SK-N-SH (cell line): ENCODE measurements around the gene CNGA3.

ENCODE experiments used
- EZH2phosphoT487 ChIP-seq: fragments of 200-600 bp; sonication (generic); IDR thresholded peaks from 2 replicates; pipeline ENCODE4 v1.6.1; 2017; ENCODE audit warnings: low read depth, mixed run types, mild to moderate bottlenecking, antibody characterized with exemption, moderate library complexity, borderline replicate concordance
- FOXM1 ChIP-seq: IDR thresholded peaks from 2 replicates; pipeline ENCODE4 v1.4.0; 2012; ENCODE audit warnings: low read depth, mild to moderate bottlenecking
- IRF3 ChIP-seq: fragments of 150-350 bp; IDR thresholded peaks from 2 replicates; pipeline ENCODE4 v1.6.1; 2016; ENCODE audit warnings: mild to moderate bottlenecking, low read depth, low read length
- RFX5 ChIP-seq: IDR thresholded peaks from 2 replicates; pipeline ENCODE4 v1.6.1; 2012; ENCODE audit warnings: mild to moderate bottlenecking, improper control_type of control experiment, low read length
- SMC3 ChIP-seq: IDR thresholded peaks from 2 replicates; pipeline ENCODE4 v1.6.1; 2012; ENCODE audit warnings: low read depth, low read length, improper control_type of control experiment
- TF ChIP-seq, protein P1 (sequence below): fragments of 200-600 bp; sonication (generic); IDR thresholded peaks from 2 replicates; pipeline ENCODE4 v1.6.1; 2017; ENCODE audit warnings: antibody characterized with exemption, mild to moderate bottlenecking, moderate library complexity

GRCh38 chr2:98346311-98347236, at the start of gene CNGA3:
- TF ChIP-seq RFX5: no peak
- no peak for TF ChIP-seq SMC3
- TF ChIP-seq, protein P1, sequence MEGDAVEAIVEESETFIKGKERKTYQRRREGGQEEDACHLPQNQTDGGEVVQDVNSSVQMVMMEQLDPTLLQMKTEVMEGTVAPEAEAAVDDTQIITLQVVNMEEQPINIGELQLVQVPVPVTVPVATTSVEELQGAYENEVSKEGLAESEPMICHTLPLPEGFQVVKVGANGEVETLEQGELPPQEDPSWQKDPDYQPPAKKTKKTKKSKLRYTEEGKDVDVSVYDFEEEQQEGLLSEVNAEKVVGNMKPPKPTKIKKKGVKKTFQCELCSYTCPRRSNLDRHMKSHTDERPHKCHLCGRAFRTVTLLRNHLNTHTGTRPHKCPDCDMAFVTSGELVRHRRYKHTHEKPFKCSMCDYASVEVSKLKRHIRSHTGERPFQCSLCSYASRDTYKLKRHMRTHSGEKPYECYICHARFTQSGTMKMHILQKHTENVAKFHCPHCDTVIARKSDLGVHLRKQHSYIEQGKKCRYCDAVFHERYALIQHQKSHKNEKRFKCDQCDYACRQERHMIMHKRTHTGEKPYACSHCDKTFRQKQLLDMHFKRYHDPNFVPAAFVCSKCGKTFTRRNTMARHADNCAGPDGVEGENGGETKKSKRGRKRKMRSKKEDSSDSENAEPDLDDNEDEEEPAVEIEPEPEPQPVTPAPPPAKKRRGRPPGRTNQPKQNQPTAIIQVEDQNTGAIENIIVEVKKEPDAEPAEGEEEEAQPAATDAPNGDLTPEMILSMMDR: no peak
- TF ChIP-seq FOXM1: no peak
- no peak for TF ChIP-seq IRF3
- no peak for TF ChIP-seq EZH2phosphoT487
